ENCODE data around the gene PHF11.
A peak's percentile ranks its signal among the peaks of the same experiment; 100 is the strongest.

The PHF11 gene

GRCh38 chr13:49454388-49455006 is 41.3 kb upstream of the PHF11 start:
- DNase-seq (ENCODE audit: low spot score) = peak; percentile 54
- no peak for TF ChIP-seq CTCF (IDR thresholded peaks at IDR 0.05; ENCODE audit: extremely low read depth, missing control alignments)

- no peak for DNase-seq (ENCODE audit: low spot score)
- no peak for TF ChIP-seq CTCF (IDR thresholded peaks at IDR 0.05; ENCODE audit: extremely low read depth, missing control alignments)
These were observed 40.8 kb upstream of the PHF11 start for GRCh38 chr13:49455007-49455398.

GRCh38 chr13:49456156-49456555 is 39.6 kb upstream of the PHF11 start:
- no peak for TF ChIP-seq CTCF (IDR thresholded peaks at IDR 0.05; ENCODE audit: extremely low read depth, missing control alignments)
- no peak for DNase-seq (ENCODE audit: low spot score)

GRCh38 chr13:49457221-49457620 is 38.5 kb upstream of the PHF11 start:
- no peak for TF ChIP-seq CTCF (IDR thresholded peaks at IDR 0.05; ENCODE audit: extremely low read depth, missing control alignments)
- no peak for DNase-seq (ENCODE audit: low spot score)

GRCh38 chr13:49459580-49459979 is 36.2 kb upstream of the PHF11 start:
- no peak for TF ChIP-seq CTCF (IDR thresholded peaks at IDR 0.05; ENCODE audit: extremely low read depth, missing control alignments)

GRCh38 chr13:49464085-49464484 is 31.7 kb upstream of the PHF11 start:
- TF ChIP-seq CTCF (IDR thresholded peaks at IDR 0.05; ENCODE audit: extremely low read depth, missing control alignments) = no peak
- no peak for DNase-seq (ENCODE audit: low spot score)

More at GRCh38 chr13:49459580-49459979, 36.2 kb upstream of the PHF11 start:
- no peak for DNase-seq (ENCODE audit: low spot score)

- no peak for TF ChIP-seq CTCF (IDR thresholded peaks at IDR 0.05; ENCODE audit: extremely low read depth, missing control alignments)
- no peak for DNase-seq (ENCODE audit: low spot score)
These were observed 31.0 kb upstream of the PHF11 start for GRCh38 chr13:49464621-49465325.
